ENCODE measurements around the gene BRINP2.

BRINP2 gene

DNA sequence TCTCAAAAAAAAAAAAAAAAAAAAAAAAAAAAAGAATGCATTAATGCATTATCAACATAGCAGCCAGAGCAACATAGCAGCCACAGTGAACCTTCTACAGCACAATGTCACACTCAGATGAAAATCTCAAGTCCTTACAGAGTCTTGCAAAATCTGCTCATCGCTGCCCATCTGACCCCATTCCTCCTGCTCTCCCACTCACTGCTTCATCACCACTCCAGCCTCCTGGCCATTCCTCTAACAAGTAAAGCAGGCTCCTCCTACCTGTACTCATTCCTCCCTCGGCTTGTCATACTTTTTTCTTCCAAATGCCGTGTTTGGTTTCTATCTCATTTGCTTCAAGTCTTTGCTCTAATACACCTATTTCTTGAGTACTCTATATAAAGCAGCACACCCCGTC, 29.5 kb downstream of the BRINP2 start:
- Histone ChIP-seq H3K4me1 (ENCODE audit: control insufficient read depth in 1 of 2, insufficient read depth in 2 of 2, low read length in 2 of 2) (no peaks in the 10 kb centered on the region), H3K36me3 (ENCODE audit: control insufficient read depth in 1 of 2, insufficient read depth in 2 of 2, low read length in 2 of 2) (no peaks in the 10 kb centered on the region), H3K27me3 (ENCODE audit: low read depth, low read length) (no peaks in the 10 kb centered on the region), H3K9me3 (ENCODE audit: control insufficient read depth in 1 of 2, low read length in 2 of 2) (no peaks in the 10 kb centered on the region), H3K4me3 (ENCODE audit: low read depth in 1 of 2, low read length in 2 of 2) (no peak overlapping the region), H3K27ac (ENCODE audit: low read length) (no peak overlapping the region)

DNA sequence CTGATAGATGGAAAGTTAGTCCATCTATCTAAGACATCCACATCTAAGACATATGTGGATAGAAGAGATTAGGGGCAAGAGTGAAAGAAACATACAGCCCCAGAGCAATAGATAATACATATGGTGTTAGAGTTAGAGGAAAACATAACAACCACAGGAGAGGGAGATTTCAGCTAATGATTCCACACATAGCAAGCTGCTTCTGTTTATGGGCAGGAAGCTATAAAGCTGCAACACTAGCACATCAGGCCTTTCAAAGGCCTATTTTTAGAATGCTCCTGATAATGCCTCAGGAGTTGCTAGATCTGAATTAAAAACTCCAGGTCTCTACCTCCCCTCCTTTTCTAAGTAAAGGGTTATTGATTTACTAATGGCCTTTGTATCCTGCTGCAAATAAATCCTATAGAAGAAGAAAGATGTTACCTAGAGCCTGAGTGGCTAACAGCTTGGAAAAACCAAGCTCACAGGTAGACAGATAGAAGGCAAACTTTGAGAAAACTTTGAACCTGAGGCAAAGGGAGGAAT, 36.1 kb downstream of the BRINP2 start:
- no peak overlapping the region for H3K4me3 ChIP-seq (ENCODE audit: low read depth in 1 of 2, low read length in 2 of 2)
- no peaks in the 10 kb centered on the region for H3K27me3 ChIP-seq (ENCODE audit: low read depth, low read length)
- H3K4me1 ChIP-seq (ENCODE audit: control insufficient read depth in 1 of 2, insufficient read depth in 2 of 2, low read length in 2 of 2): peaks cover 0 to 8% of the 10 kb centered on the region in 2 donors
- H3K27ac ChIP-seq (ENCODE audit: low read length): no peak overlapping the region
- H3K9me3 ChIP-seq (ENCODE audit: control insufficient read depth in 1 of 2, low read length in 2 of 2): no peaks in the 10 kb centered on the region
- H3K36me3 ChIP-seq (ENCODE audit: control insufficient read depth in 1 of 2, insufficient read depth in 2 of 2, low read length in 2 of 2): no peaks in the 10 kb centered on the region

DNA sequence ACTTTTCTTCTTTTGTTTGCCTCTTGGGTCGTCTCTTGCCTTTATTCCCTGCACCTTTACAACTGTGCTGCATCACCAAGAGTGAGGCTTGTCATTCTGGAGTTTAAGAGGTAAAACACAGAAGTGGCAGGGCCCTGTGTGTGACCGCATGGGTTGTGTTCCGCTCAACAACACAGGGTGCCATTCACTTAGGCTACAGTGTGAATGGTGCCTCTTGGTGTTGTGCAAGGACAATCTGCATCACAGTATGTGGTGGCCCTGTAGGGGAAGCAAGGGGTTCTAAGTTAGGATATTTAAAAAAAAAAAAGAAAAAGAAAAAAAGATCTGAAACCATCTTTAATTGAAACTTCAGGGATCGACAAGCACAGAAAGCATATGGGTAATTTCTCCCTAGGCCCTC, 38.2 kb downstream of the BRINP2 start:
- H3K36me3 ChIP-seq (ENCODE audit: control insufficient read depth in 1 of 2, insufficient read depth in 2 of 2, low read length in 2 of 2): no peaks in the 10 kb centered on the region
- H3K9me3 ChIP-seq (ENCODE audit: control insufficient read depth in 1 of 2, low read length in 2 of 2): no peaks in the 10 kb centered on the region
- no peak overlapping the region for H3K4me3 ChIP-seq (ENCODE audit: low read depth in 1 of 2, low read length in 2 of 2)
- no peaks in the 10 kb centered on the region for H3K27me3 ChIP-seq (ENCODE audit: low read depth, low read length)
- no peak overlapping the region for H3K27ac ChIP-seq (ENCODE audit: low read length)
- H3K4me1 ChIP-seq (ENCODE audit: control insufficient read depth in 1 of 2, insufficient read depth in 2 of 2, low read length in 2 of 2): peaks cover 0 to 8% of the 10 kb centered on the region in 2 donors

DNA sequence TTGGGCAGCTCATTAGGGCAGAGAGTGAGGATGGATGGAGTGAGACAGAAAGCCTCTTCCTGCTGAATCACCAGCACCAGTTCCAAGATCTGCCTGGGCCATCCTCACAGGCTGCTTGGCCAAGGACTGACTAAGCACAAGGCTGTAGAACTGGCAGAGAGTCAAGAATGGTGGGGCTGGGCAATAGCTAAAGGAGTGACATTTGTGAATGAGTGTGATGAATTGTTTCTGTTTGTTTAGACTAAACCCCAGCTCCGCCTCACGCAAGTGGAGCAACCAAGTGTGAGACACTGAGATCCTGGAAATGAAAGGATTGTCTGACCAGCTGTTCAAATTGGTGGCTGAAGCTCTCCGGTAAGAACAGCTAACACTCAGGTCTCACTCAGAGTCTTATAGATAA, 38.6 kb downstream of the BRINP2 start:
- Histone ChIP-seq H3K36me3 (ENCODE audit: control insufficient read depth in 1 of 2, insufficient read depth in 2 of 2, low read length in 2 of 2) (no peaks in the 10 kb centered on the region), H3K27ac (ENCODE audit: low read length) (no peak overlapping the region), H3K4me1 (ENCODE audit: control insufficient read depth in 1 of 2, insufficient read depth in 2 of 2, low read length in 2 of 2) (peaks cover 0 to 8% of the 10 kb centered on the region in 2 donors), H3K9me3 (ENCODE audit: control insufficient read depth in 1 of 2, low read length in 2 of 2) (no peaks in the 10 kb centered on the region), H3K4me3 (ENCODE audit: low read depth in 1 of 2, low read length in 2 of 2) (no peak overlapping the region), H3K27me3 (ENCODE audit: low read depth, low read length) (no peaks in the 10 kb centered on the region)

DNA sequence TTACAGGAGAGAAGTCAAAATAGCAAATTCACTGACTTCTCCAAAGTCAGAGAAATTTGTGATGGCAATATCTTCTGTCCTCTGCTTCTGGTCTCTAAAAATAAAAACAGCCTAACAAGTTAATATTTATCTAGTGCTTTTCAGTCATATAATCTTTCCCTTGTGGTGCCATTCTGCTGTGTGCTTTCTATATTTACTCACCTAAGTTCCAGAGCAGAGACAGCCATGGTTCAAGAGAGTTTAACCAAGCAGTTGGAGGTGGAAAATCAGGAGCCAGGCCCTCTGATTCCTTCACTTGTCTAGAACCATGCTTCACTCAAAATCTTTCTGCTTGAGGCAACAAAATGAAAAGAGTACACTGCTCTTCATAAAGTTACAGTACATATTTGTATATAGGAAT, 39.3 kb downstream of the BRINP2 start:
- Histone ChIP-seq H3K9me3 (ENCODE audit: control insufficient read depth in 1 of 2, low read length in 2 of 2) (no peaks in the 10 kb centered on the region), H3K4me1 (ENCODE audit: control insufficient read depth in 1 of 2, insufficient read depth in 2 of 2, low read length in 2 of 2) (peaks cover 0 to 8% of the 10 kb centered on the region in 2 donors), H3K4me3 (ENCODE audit: low read depth in 1 of 2, low read length in 2 of 2) (no peak overlapping the region), H3K36me3 (ENCODE audit: control insufficient read depth in 1 of 2, insufficient read depth in 2 of 2, low read length in 2 of 2) (no peaks in the 10 kb centered on the region), H3K27me3 (ENCODE audit: low read depth, low read length) (no peaks in the 10 kb centered on the region), H3K27ac (ENCODE audit: low read length) (no peak overlapping the region)

DNA sequence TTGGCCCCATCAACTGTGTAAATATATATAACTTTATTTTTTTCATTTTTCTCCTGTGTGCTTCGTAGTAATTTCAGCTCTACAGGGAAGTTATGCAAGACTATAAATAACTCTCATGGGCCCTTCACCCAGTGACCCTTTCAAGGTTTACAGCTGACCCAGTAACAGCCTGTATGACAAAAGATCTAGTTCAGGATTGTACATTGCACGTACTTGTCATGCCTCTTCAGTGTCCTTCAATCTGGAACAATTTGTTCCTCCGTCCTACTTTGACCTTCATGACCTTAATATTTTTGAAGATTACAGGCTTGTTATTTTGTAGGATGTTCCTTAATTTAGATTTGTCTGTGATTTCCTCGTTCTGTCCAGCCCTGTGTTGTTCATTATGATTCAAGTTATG, 40.5 kb downstream of the BRINP2 start:
- Histone ChIP-seq H3K27ac (ENCODE audit: low read length) (no peak overlapping the region), H3K4me1 (ENCODE audit: control insufficient read depth in 1 of 2, insufficient read depth in 2 of 2, low read length in 2 of 2) (peaks cover 0 to 8% of the 10 kb centered on the region in 2 donors), H3K9me3 (ENCODE audit: control insufficient read depth in 1 of 2, low read length in 2 of 2) (no peaks in the 10 kb centered on the region)

DNA sequence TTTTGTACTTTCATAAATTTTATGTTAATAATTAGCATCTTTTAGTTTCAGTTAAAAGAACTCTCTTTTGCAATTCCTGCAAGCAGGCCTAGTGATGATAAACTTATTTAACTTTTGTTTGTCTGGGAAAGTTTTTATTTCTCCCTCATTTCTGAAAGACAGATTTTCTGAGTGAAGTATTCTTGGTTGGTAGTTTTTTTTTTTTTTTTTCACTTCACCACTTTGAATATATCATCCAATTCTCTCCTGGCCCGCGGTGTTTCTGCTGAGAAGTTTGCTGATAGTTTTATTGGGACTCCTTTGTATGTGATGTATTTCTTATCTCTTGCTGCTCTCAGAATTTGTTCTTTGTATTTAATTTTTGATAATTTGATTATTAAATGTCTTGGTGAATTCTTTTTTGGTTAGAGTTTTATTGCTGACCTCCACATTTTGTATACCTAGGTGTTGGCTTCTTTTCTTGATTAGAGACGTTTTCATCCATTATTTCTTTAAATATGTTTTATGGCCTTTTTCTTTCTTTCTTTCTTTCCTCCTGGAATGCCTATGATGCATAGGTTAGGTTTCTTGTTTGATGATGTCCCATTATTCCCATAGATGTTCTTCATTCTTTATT, 45.9 kb downstream of the BRINP2 start:
- no peaks in the 10 kb centered on the region for H3K36me3 ChIP-seq (ENCODE audit: control insufficient read depth in 1 of 2, insufficient read depth in 2 of 2, low read length in 2 of 2)
- no peak overlapping the region for H3K27ac ChIP-seq (ENCODE audit: low read length)
- peaks cover 0 to 12% of the 10 kb centered on the region in 2 donors for H3K9me3 ChIP-seq (ENCODE audit: control insufficient read depth in 1 of 2, low read length in 2 of 2)
- no peaks in the 10 kb centered on the region for H3K27me3 ChIP-seq (ENCODE audit: low read depth, low read length)
- H3K4me1 ChIP-seq (ENCODE audit: control insufficient read depth in 1 of 2, insufficient read depth in 2 of 2, low read length in 2 of 2): no peaks in the 10 kb centered on the region
- H3K4me3 ChIP-seq (ENCODE audit: low read depth in 1 of 2, low read length in 2 of 2): no peak overlapping the region

More for the DNA sequence above, 40.5 kb downstream of the BRINP2 start:
- H3K4me3 ChIP-seq (ENCODE audit: low read depth in 1 of 2, low read length in 2 of 2): no peak overlapping the region
- no peaks in the 10 kb centered on the region for H3K27me3 ChIP-seq (ENCODE audit: low read depth, low read length)
- no peaks in the 10 kb centered on the region for H3K36me3 ChIP-seq (ENCODE audit: control insufficient read depth in 1 of 2, insufficient read depth in 2 of 2, low read length in 2 of 2)

DNA sequence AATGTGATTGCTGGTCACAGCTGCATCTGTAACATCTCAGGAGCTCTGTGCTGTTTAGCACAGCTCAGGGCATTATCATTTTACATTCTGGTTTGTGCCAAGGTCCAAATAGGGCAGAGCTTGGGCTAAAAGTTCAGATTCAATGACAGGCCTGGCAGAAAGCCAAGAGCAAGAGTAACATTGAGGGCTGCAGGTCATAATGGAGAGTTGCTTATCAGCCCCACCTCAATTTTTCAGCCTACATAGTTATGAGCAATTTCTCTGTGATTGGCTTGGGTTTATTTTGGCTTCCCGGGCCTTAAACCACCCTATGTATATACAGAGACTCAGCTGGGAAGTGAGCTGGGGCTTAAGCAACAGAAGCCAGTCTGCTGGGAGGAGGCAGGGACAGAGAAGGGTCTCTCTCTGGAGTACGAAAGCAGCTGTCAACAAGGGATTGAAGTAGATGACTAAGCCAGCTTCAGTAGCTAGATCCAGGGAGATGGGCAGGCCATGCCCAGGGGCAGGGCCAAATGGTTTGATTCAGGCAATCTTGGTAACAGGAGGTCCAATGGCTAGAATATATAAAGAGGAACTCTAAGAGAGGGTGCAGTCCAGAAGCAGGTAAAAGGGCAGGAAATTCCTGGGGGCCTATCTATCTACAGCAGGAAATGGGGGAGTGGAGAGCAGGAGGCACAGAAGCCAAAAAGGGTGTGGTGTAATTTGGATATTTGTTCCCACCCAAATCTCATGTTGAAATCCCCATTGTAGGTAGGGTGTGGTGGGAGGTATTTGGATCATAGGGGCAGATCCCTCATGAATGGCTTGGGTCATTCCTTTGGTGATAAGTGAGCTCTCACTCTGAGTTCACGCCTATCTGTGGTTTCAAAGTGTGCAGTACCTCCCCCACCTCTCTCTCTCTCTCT, 49.0 kb downstream of the BRINP2 start:
- Histone ChIP-seq H3K4me1 (ENCODE audit: control insufficient read depth in 1 of 2, insufficient read depth in 2 of 2, low read length in 2 of 2) (no peaks in the 10 kb centered on the region), H3K27ac (ENCODE audit: low read length) (no peak overlapping the region), H3K36me3 (ENCODE audit: control insufficient read depth in 1 of 2, insufficient read depth in 2 of 2, low read length in 2 of 2) (no peaks in the 10 kb centered on the region)

DNA sequence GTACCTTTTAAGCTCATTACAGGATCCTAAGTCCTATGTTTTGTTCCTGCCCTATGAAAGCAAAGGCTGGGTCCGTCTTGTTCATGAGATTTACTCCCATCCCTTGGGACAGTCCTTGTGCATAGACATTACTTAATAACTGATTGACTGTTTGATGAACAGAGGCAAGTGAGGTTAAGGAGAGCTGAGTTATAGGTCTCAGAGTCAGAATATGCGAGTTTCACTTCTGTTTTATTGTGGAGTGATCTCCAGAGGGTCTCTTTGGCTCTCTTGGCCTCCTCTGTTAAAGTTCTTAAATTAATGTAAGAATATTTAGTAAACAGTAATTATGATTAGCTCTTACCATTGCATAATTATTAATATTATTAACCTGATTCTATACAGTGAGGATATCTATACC, 52.6 kb downstream of the BRINP2 start:
- H3K9me3 ChIP-seq (ENCODE audit: control insufficient read depth in 1 of 2, low read length in 2 of 2): no peaks in the 10 kb centered on the region
- H3K27ac ChIP-seq (ENCODE audit: low read length): no peak overlapping the region
- no peaks in the 10 kb centered on the region for H3K27me3 ChIP-seq (ENCODE audit: low read depth, low read length)
- H3K4me1 ChIP-seq (ENCODE audit: control insufficient read depth in 1 of 2, insufficient read depth in 2 of 2, low read length in 2 of 2): no peaks in the 10 kb centered on the region
- H3K36me3 ChIP-seq (ENCODE audit: control insufficient read depth in 1 of 2, insufficient read depth in 2 of 2, low read length in 2 of 2): no peaks in the 10 kb centered on the region
- H3K4me3 ChIP-seq (ENCODE audit: low read depth in 1 of 2, low read length in 2 of 2): no peak overlapping the region

More for the DNA sequence above, 49.0 kb downstream of the BRINP2 start:
- Histone ChIP-seq H3K4me3 (ENCODE audit: low read depth in 1 of 2, low read length in 2 of 2) (no peak overlapping the region), H3K27me3 (ENCODE audit: low read depth, low read length) (no peaks in the 10 kb centered on the region), H3K9me3 (ENCODE audit: control insufficient read depth in 1 of 2, low read length in 2 of 2) (peaks cover 0 to 12% of the 10 kb centered on the region in 2 donors)

DNA sequence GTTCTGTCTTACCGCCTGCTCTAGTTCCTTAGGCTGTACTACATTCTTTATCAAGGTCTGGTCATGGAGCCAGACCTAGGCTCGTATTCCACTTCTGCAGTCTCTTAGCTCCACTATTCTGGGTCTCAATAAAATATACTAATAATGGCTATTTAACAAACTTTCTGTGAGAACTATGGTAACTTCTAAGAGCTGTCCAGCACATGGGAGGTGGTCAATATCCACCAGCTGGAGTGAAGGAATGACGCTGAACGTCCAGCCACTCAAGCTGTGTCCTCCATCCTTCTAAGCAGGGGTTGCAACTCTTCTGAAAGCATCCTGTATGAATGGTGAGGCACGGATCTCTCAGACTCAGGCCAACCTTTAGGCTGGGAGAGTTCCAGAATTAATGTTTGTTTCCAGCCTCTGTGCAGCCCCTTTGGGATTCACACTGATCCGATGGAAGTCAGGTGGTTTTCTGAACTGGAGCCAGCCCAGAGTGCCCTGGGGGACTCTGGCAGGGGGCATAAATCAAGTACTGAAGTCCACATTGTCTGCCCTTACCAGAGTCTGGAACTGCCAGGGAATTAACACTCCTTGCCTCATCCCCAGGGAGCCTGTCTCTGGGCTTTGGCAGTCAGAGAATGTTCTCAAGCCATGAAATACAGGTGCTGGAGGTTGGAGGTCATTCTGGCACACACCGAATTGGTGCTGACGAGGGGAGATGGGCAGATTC, 57.4 kb downstream of the BRINP2 start:
- no peaks in the 10 kb centered on the region for H3K27me3 ChIP-seq (ENCODE audit: low read depth, low read length)
- H3K4me1 ChIP-seq (ENCODE audit: control insufficient read depth in 1 of 2, insufficient read depth in 2 of 2, low read length in 2 of 2): no peaks in the 10 kb centered on the region
- no peak overlapping the region for H3K27ac ChIP-seq (ENCODE audit: low read length)
- H3K36me3 ChIP-seq (ENCODE audit: control insufficient read depth in 1 of 2, insufficient read depth in 2 of 2, low read length in 2 of 2): no peaks in the 10 kb centered on the region
- no peak overlapping the region for H3K4me3 ChIP-seq (ENCODE audit: low read depth in 1 of 2, low read length in 2 of 2)
- no peaks in the 10 kb centered on the region for H3K9me3 ChIP-seq (ENCODE audit: control insufficient read depth in 1 of 2, low read length in 2 of 2)

DNA sequence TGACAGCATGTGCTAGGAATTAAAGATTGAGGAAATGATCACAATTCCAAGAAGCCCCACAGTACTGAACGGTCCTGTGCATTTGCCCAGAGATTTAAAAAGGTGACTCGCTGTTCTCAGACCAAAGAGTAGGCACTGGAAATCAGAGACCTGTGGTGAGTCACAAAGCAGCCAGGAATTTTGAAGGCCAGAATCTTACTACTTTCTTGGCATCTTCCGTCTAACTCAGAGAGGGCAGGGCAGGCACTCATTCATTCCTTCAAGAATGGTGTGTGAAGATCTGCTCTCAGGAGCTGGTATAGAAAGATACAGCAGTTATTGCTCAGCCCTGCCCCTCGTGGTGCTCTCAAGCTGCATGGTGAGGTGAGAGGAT, 57.9 kb downstream of the BRINP2 start:
- Histone ChIP-seq H3K36me3 (ENCODE audit: control insufficient read depth in 1 of 2, insufficient read depth in 2 of 2, low read length in 2 of 2) (no peaks in the 10 kb centered on the region), H3K9me3 (ENCODE audit: control insufficient read depth in 1 of 2, low read length in 2 of 2) (no peaks in the 10 kb centered on the region), H3K27ac (ENCODE audit: low read length) (no peak overlapping the region), H3K4me1 (ENCODE audit: control insufficient read depth in 1 of 2, insufficient read depth in 2 of 2, low read length in 2 of 2) (no peaks in the 10 kb centered on the region), H3K27me3 (ENCODE audit: low read depth, low read length) (no peaks in the 10 kb centered on the region), H3K4me3 (ENCODE audit: low read depth in 1 of 2, low read length in 2 of 2) (no peak overlapping the region)

Measured in muscle layer of duodenum (tissue), 2 donors.